Measurements from ENCODE around the gene ERC2. TPM values are rescaled to one million over a fixed set of nuclear protein-coding genes. Genes with fewer than 3 reads are reported as not detected.

The ERC2 gene
- total RNA-seq, 1 donor from 2014 or later: 7.4 TPM

- FAIRE-seq (no peak), DNase-seq (ENCODE audit: low read depth) (no peak)
- Histone ChIP-seq H3K27me3 (ENCODE audit: insufficient read depth, low read length) (peaks cover 8% of the 10 kb centered on the region), H3K9ac (ENCODE audit: low read length) (no peak overlapping the region), H2AFZ (ENCODE audit: low read depth, low read length) (no peak overlapping the region), H3K9me3 (ENCODE audit: insufficient read depth, low read depth, low read length) (no peaks in the 10 kb centered on the region), H3K27ac (ENCODE audit: low read depth, low read length) (no peak overlapping the region), H3K4me1 (ENCODE audit: insufficient read depth, low read length) (no peaks in the 10 kb centered on the region), H3K79me2 (ENCODE audit: insufficient read depth, low read length) (no peaks in the 10 kb centered on the region), H3K4me3 (ENCODE audit: insufficient read depth, low read depth, low read length) (no peak overlapping the region), H3K4me2 (ENCODE audit: low read length) (no peak overlapping the region), H4K20me1 (ENCODE audit: insufficient read depth, low read length) (no peaks in the 10 kb centered on the region), H3K36me3 (ENCODE audit: insufficient read depth, low read length) (no peaks in the 10 kb centered on the region)
- H3K27ac Mint-ChIP-seq (ENCODE audit: unreplicated experiment): no peak overlapping the region
- no peaks in the 10 kb centered on the region for H3K27me3 Mint-ChIP-seq (ENCODE audit: low read depth, unreplicated experiment)
- H3K9me3 Mint-ChIP-seq (ENCODE audit: unreplicated experiment): no peaks in the 10 kb centered on the region
- no peak overlapping the region for H3K4me3 Mint-ChIP-seq (ENCODE audit: unreplicated experiment)
- no peaks in the 10 kb centered on the region for H3K36me3 Mint-ChIP-seq (ENCODE audit: low read depth, unreplicated experiment)
- TF ChIP-seq EZH2 (IDR thresholded peaks at IDR 0.05; ENCODE audit: insufficient read depth, low read length) (no peak), CTCF (IDR thresholded peaks at IDR 0.05; ENCODE audit: insufficient read depth, low read depth, low read length) (no peak)
- H3K4me1 Mint-ChIP-seq (ENCODE audit: low read depth, unreplicated experiment): peaks cover 5% of the 10 kb centered on the region
These were observed 214.2 kb downstream of the ERC2 start for GRCh38 chr3:56253941-56254665.

- Histone ChIP-seq H3K9ac (ENCODE audit: low read length) (no peak overlapping the region), H3K27ac (ENCODE audit: low read depth, low read length) (no peak overlapping the region), H3K4me1 (ENCODE audit: insufficient read depth, low read length) (no peaks in the 10 kb centered on the region), H3K4me3 (ENCODE audit: insufficient read depth, low read depth, low read length) (no peak overlapping the region), H3K9me3 (ENCODE audit: insufficient read depth, low read depth, low read length) (no peaks in the 10 kb centered on the region), H3K27me3 (ENCODE audit: insufficient read depth, low read length) (peaks cover 3% of the 10 kb centered on the region), H3K36me3 (ENCODE audit: insufficient read depth, low read length) (no peaks in the 10 kb centered on the region), H2AFZ (ENCODE audit: low read depth, low read length) (no peak overlapping the region), H3K4me2 (ENCODE audit: low read length) (no peak overlapping the region), H3K79me2 (ENCODE audit: insufficient read depth, low read length) (no peaks in the 10 kb centered on the region), H4K20me1 (ENCODE audit: insufficient read depth, low read length) (no peaks in the 10 kb centered on the region)
- Mint-ChIP-seq H3K36me3 (ENCODE audit: low read depth, unreplicated experiment) (no peaks in the 10 kb centered on the region), H3K27ac (ENCODE audit: unreplicated experiment) (no peak overlapping the region), H3K4me3 (ENCODE audit: unreplicated experiment) (no peak overlapping the region), H3K9me3 (ENCODE audit: unreplicated experiment) (no peaks in the 10 kb centered on the region), H3K4me1 (ENCODE audit: low read depth, unreplicated experiment) (peaks cover 5% of the 10 kb centered on the region), H3K27me3 (ENCODE audit: low read depth, unreplicated experiment) (no peaks in the 10 kb centered on the region)
- TF ChIP-seq EZH2 (IDR thresholded peaks at IDR 0.05; ENCODE audit: insufficient read depth, low read length) (no peak), CTCF (IDR thresholded peaks at IDR 0.05; ENCODE audit: insufficient read depth, low read depth, low read length) (peak; percentile 92)
- FAIRE-seq (peak; percentile 82), DNase-seq (ENCODE audit: low read depth) (peak; percentile 20)
These were observed 216.8 kb downstream of the ERC2 start for GRCh38 chr3:56251343-56251945.

GRCh38 chr3:56248021-56248420, 220.2 kb downstream of the ERC2 start:
- Histone ChIP-seq H2AFZ (ENCODE audit: low read depth, low read length) (no peak overlapping the region), H4K20me1 (ENCODE audit: insufficient read depth, low read length) (no peaks in the 10 kb centered on the region), H3K79me2 (ENCODE audit: insufficient read depth, low read length) (no peaks in the 10 kb centered on the region), H3K4me1 (ENCODE audit: insufficient read depth, low read length) (no peaks in the 10 kb centered on the region), H3K4me2 (ENCODE audit: low read length) (no peak overlapping the region), H3K36me3 (ENCODE audit: insufficient read depth, low read length) (no peaks in the 10 kb centered on the region), H3K9me3 (ENCODE audit: insufficient read depth, low read depth, low read length) (no peaks in the 10 kb centered on the region), H3K9ac (ENCODE audit: low read length) (no peak overlapping the region), H3K27ac (ENCODE audit: low read depth, low read length) (no peak overlapping the region), H3K27me3 (ENCODE audit: insufficient read depth, low read length) (no peaks in the 10 kb centered on the region), H3K4me3 (ENCODE audit: insufficient read depth, low read depth, low read length) (no peak overlapping the region)
- no peaks in the 10 kb centered on the region for H3K9me3 Mint-ChIP-seq (ENCODE audit: unreplicated experiment)
- no peak overlapping the region for H3K4me3 Mint-ChIP-seq (ENCODE audit: unreplicated experiment)
- H3K4me1 Mint-ChIP-seq (ENCODE audit: low read depth, unreplicated experiment): no peaks in the 10 kb centered on the region
- no peaks in the 10 kb centered on the region for H3K36me3 Mint-ChIP-seq (ENCODE audit: low read depth, unreplicated experiment)
- no peak for DNase-seq (ENCODE audit: low read depth)
- no peak overlapping the region for H3K27ac Mint-ChIP-seq (ENCODE audit: unreplicated experiment)
- H3K27me3 Mint-ChIP-seq (ENCODE audit: low read depth, unreplicated experiment): no peaks in the 10 kb centered on the region
- FAIRE-seq: no peak
- TF ChIP-seq EZH2 (IDR thresholded peaks at IDR 0.05; ENCODE audit: insufficient read depth, low read length) (no peak), CTCF (IDR thresholded peaks at IDR 0.05; ENCODE audit: insufficient read depth, low read depth, low read length) (no peak)

All from astrocyte (in vitro differentiated cells and primary cell).